WTC11 (cell line): Measurements from ENCODE around the gene FBRS. TPM values are rescaled to one million over a fixed set of nuclear protein-coding genes. Genes with fewer than 3 reads are reported as not detected.

Source experiments
- AR ChIP-seq: fragments of 250-450 bp; sonication (Bioruptor Pico); IDR thresholded peaks from 2 replicates; pipeline ENCODE4 v1.9.0; 2021; ENCODE audit warnings: mild to moderate bottlenecking
- ARID4B ChIP-seq: sonication (generic); formaldehyde crosslinking; IDR thresholded peaks from 2 replicates; pipeline ENCODE4 v1.8.0; 2023; ENCODE audit warnings: missing genetic modification reagents, mild to moderate bottlenecking, borderline replicate concordance
- CDX4 ChIP-seq: fragments of 250-450 bp; sonication (Bioruptor Pico); IDR thresholded peaks from 2 replicates; pipeline ENCODE4 v1.9.0; 2021; ENCODE audit warnings: moderate library complexity, mild to moderate bottlenecking, inconsistent platforms, borderline replicate concordance
- E2F5 ChIP-seq: sonication (generic); formaldehyde crosslinking; IDR thresholded peaks from 2 replicates; pipeline ENCODE4 v1.8.1; 2022; ENCODE audit warnings: mild to moderate bottlenecking, moderate library complexity, missing genetic modification reagents
- ESRRA ChIP-seq: sonication (generic); formaldehyde crosslinking; IDR thresholded peaks from 2 replicates; pipeline ENCODE4 v1.8.1; 2022; ENCODE audit warnings: mild to moderate bottlenecking, missing genetic modification reagents, borderline replicate concordance
- ETV6 ChIP-seq: sonication (generic); formaldehyde crosslinking; IDR thresholded peaks from 2 replicates; pipeline ENCODE4 v1.8.1; 2022; ENCODE audit warnings: mild to moderate bottlenecking, missing genetic modification reagents
- FOXJ3 ChIP-seq: sonication (generic); formaldehyde crosslinking; IDR thresholded peaks from 2 replicates; pipeline ENCODE4 v1.9.0; 2021; ENCODE audit warnings: missing genetic modification reagents, mild to moderate bottlenecking, borderline replicate concordance
- GABPB1 ChIP-seq: sonication (generic); formaldehyde crosslinking; IDR thresholded peaks from 2 replicates; pipeline ENCODE4 v1.8.1; 2023; ENCODE audit warnings: mild to moderate bottlenecking, missing genetic modification reagents
- NFATC4 ChIP-seq: fragments of 250-450 bp; sonication (Bioruptor Pico); IDR thresholded peaks from 2 replicates; pipeline ENCODE4 v1.9.0; 2021; ENCODE audit warnings: mild to moderate bottlenecking
- NFE2L1 ChIP-seq: sonication (generic); formaldehyde crosslinking; IDR thresholded peaks from 2 replicates; pipeline ENCODE4 v1.8.1; 2023; ENCODE audit warnings: missing genetic modification reagents
- NR2C2 ChIP-seq: sonication (generic); formaldehyde crosslinking; IDR thresholded peaks from 2 replicates; pipeline ENCODE4 v1.8.0; 2022; ENCODE audit warnings: mild to moderate bottlenecking, missing genetic modification reagents
- NR3C1 ChIP-seq: sonication (generic); formaldehyde crosslinking; conservative IDR thresholded peaks from 2 replicates; pipeline ENCODE4 v1.8.1; 2023; ENCODE audit warnings: low read depth, mild to moderate bottlenecking, missing genetic modification reagents
- OVOL2 ChIP-seq: fragments of 250-450 bp; sonication (Bioruptor Pico); IDR thresholded peaks from 2 replicates; pipeline ENCODE4 v1.9.0; 2021; ENCODE audit warnings: mild to moderate bottlenecking, borderline replicate concordance
- PRRX2 ChIP-seq: fragments of 250-450 bp; sonication (Bioruptor Pico); IDR thresholded peaks from 2 replicates; pipeline ENCODE4 v1.8.0; 2021; ENCODE audit warnings: mild to moderate bottlenecking
- SMAD4 ChIP-seq: sonication (generic); formaldehyde crosslinking; IDR thresholded peaks from 2 replicates; pipeline ENCODE4 v1.8.0; 2022; ENCODE audit warnings: mild to moderate bottlenecking, missing genetic modification reagents
- SOX15 ChIP-seq: fragments of 250-450 bp; sonication (Bioruptor Pico); IDR thresholded peaks from 2 replicates; pipeline ENCODE4 v1.9.0; 2021; ENCODE audit warnings: mild to moderate bottlenecking
- TEAD4 ChIP-seq: sonication (generic); formaldehyde crosslinking; IDR thresholded peaks from 2 replicates; pipeline ENCODE4 v1.8.0; 2022; ENCODE audit warnings: mild to moderate bottlenecking, missing genetic modification reagents
- USF1 ChIP-seq: sonication (generic); formaldehyde crosslinking; IDR thresholded peaks from 2 replicates; pipeline ENCODE4 v1.8.0; 2022; ENCODE audit warnings: mild to moderate bottlenecking, missing genetic modification reagents
- ZNF281 ChIP-seq: sonication (generic); formaldehyde crosslinking; IDR thresholded peaks from 2 replicates; pipeline ENCODE4 v1.8.0; 2023; ENCODE audit warnings: mild to moderate bottlenecking, missing genetic modification reagents
- ZNF425 ChIP-seq: fragments of 250-450 bp; sonication (Bioruptor Pico); conservative IDR thresholded peaks from 2 replicates; pipeline ENCODE4 v1.9.0; 2021; ENCODE audit warnings: mild to moderate bottlenecking
- ZNF512 ChIP-seq: sonication (generic); formaldehyde crosslinking; IDR thresholded peaks from 2 replicates; pipeline ENCODE4 v1.8.1; 2022; ENCODE audit warnings: missing genetic modification reagents, borderline replicate concordance
- ZNF671 ChIP-seq: fragments of 250-450 bp; sonication (Bioruptor Pico); IDR thresholded peaks from 2 replicates; pipeline ENCODE4 v1.8.0; 2021; ENCODE audit warnings: mild to moderate bottlenecking
- total RNA-seq: library from RNA; stranded (reverse); gene quantifications from 3 replicates; pipeline ENCODE4 v1.2.3, GENCODE V29; 2021

The FBRS gene
- total RNA-seq, 1 experiment from 2014 or later = 23.2 TPM

GRCh38 chr16:30657866-30658730, at the start of gene FBRS (continued):
- TF ChIP-seq ZNF512 (CRISPR knock-in tag) (no peak), NFATC4 (no peak), NR2C2 (no peak), ESRRA (CRISPR knock-in tag) (no peak), OVOL2 (CRISPR knock-in tag) (no peak), NFE2L1 (CRISPR knock-in tag) (no peak), ZNF425 (CRISPR knock-in tag) (no peak), AR (no peak), USF1 (peak; percentile 47; the same call in 1 of the 2 replicates), GABPB1 (CRISPR knock-in tag) (peak; percentile 80), E2F5 (CRISPR knock-in tag) (0 out of 2 replicates have a peak, but pooled peaks have one; percentile 28), FOXJ3 (CRISPR knock-in tag) (no peak), ARID4B (peak; percentile 46; the same call in 1 of the 2 replicates), ETV6 (CRISPR knock-in tag) (peak; percentile 73; the same call in 1 of the 2 replicates), NR3C1 (CRISPR knock-in tag) (no peak), PRRX2 (CRISPR knock-in tag) (0 out of 2 replicates have a peak, but pooled peaks have one; percentile 77), CDX4 (CRISPR knock-in tag) (no peak), ZNF671 (CRISPR knock-in tag) (no peak), ZNF281 (CRISPR knock-in tag) (no peak), SOX15 (no peak), TEAD4 (CRISPR knock-in tag) (no peak), SMAD4 (CRISPR knock-in tag) (peak; percentile 98)
